GM18517 (cell line): Measurements from ENCODE around the gene MYBPC3.

ENCODE experiments used
- ATAC-seq: cut with Tn5 transposase; IDR thresholded peaks from one replicate; pipeline ENCODE4 v1.9.1; 2021; ENCODE audit warnings: mild to moderate bottlenecking, moderate library complexity; ENCODE audit not compliant: unreplicated experiment

Gene MYBPC3

GRCh38 chr11:47359162-47359561 is 6.7 kb upstream of the MYBPC3 start:
- no peak for ATAC-seq

DNA sequence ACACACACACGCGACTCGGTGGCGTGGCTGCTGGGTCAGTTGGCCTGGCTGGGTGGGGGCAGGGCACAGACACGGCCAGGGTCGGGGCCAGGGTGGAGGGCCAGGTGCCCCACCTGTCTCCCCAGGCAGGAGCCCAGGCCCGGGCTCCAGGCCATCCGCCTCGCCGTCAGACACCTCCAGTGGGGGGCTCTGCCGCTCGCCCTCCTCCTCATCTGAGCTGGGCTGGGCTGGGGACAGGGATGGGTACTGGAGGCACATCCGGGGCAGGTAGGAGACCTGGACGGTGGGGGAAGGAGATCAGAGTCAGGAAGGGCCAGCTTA is 6.2 kb upstream of the MYBPC3 start:
- no peak for ATAC-seq

GRCh38 chr11:47357985-47358730 is 5.7 kb upstream of the MYBPC3 start:
- ATAC-seq = no peak

GRCh38 chr11:47356998-47357329 is 4.5 kb upstream of the MYBPC3 start:
- no peak for ATAC-seq

DNA sequence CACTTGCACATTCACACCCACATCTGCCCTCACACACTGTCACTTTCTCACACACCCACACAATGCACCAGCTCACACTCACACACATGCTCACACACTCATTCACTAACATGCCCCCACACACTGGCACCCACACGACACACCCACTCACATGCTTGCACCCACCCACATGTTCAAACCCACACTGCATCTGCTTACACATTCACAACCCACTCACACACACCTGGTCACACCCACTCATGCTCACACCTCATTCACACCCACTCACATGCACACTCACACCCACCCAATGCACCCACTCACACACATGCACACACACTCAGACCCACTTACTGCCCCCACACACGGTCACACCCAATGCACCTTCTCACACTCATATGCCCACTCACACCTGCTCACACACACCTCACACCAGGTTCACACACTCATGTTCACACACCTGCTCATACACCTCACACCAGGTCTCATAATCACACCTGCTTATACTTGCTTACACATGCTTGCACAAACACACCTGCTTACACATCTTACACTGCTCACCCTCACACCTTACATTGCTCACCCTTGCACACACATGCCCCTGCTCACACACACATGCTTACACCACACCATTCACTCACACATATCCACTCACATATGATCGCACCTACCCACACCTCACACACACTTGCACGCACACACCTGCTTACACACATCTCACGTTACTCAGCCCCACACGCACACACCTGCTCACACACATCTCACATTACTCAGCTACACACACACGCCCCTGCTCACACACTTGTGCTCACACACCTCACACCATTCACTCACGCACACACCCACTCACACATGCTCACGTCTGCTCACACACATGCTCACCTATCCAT is 3.9 kb upstream of the MYBPC3 start:
- ATAC-seq = no peak

DNA sequence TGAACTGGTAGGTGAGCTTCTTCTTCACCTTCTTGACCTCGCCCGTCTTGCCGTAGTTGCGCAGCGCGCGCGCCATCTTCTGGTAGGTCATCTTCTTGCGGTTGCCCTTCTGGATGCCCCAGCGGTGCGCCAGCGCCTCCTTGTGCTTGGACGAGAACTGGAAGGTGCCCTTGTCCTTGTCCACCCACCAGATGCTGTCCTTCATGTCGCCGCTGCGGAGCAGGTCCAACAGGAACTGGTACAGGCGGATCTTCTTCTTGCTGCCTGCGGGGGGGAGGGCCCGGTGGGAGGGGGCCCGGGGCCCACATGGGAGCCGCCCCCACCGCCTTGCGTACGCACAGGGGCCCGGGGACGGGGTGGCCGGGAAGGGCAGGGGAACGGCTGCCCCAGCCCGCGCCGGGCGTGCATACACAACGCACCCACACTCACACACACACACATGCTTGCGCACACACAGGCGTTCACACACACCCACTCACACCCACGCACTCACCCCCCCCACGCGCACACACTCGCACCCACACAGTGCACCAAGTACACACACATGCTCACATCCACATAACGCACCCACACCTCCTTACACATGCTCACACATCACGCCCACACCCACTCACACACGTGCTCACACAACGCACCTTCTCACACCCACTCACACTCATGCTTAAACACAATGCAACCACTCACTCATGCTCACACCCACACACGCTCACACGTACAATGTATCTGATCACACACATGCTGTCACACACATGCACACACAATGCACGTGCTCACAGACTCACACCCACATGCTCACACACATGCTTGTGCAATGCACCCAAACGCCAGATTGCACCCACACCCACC is 3.0 kb upstream of the MYBPC3 start:
- no peak for ATAC-seq

GRCh38 chr11:47354913-47355282 is 2.4 kb upstream of the MYBPC3 start:
- no peak for ATAC-seq

DNA sequence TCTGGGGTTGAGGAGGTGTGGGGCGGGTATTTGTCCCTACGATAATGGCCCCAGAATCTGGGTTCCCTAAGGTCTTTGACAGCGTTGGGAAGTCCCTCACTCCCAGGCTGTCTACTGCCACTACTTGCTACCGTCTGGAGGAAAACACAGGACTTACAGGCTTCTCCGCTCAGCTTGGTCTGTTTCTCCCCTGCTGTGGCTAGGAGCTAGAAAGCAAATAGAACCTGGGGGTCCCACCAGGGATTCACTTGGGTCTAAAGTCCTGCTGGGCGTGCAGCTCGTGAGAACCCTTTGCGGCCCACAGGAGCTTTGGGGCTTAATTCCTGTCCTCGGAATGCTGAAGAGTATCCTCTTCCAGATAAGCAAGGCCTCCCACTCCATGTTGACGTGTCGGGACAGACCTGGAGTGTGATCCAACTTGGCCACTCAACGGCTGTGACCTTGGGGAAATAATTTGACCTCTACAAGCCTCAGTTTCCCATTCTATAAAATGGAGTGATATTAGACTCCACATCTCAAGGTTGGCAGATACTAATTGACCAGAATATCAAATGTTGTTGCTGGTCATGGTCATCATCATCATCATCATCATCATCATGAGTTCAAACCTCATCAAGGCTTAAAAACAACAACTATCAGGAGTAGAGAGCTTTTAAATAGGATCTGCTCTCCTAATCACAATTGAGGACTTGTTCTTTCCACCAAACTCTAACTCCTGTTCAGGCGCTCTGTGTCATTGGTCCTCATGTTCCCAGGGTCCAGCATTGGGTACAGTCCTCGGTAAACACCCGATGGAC is 1.7 kb upstream of the MYBPC3 start:
- no peak for ATAC-seq

DNA sequence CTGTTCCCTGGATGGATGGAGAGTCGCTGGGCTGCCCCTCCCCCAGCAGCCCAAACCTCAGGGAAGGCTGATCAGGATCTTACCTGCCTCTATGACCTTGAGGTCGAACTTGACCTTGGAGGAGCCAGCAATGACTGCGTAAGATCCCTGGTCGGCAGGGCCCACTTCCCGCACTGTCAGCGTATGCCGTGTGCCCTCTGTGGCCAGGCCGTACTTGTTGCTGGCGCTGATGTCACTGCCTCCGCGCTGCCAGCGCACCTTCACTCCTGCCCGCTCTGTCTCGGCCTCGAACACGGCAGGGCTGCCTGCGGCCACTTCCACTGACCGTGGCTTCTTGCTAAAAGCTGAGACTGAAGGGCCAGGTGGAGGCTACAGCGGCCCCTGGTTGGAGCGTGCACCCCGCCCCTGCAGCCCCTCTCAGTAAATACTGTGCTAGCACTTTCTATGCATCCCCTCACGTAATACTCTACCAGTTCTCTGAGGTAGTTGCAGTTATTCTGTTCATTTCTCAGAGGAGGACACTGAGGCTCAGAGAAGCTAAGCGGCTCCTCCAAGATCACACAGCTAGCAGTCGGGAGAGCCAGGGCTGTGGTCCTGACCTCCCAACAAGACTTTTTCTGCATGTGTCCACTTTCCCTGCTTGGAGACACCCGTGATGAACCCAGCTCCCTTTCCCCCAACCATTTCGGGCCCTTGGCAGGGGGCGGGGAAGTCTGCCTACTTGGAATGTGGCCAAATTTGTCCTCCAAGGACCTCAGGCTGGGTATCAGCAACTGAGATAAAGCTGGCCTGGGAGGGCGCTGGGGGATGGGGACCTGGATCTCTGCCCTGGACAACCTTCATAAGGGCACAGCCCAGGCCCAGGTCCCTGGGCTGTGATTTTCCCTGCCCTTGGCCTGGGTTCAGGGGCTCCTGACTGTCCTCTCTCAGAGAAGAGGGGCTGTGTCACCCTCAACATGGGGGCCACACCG is 1.1 kb downstream of the MYBPC3 start:
- ATAC-seq = no peak

- no peak for ATAC-seq
Measured at GRCh38 chr11:47350315-47350714, 2.2 kb downstream of the MYBPC3 start.

- ATAC-seq = no peak
Measured at GRCh38 chr11:47349521-47350095, 2.9 kb downstream of the MYBPC3 start.

DNA sequence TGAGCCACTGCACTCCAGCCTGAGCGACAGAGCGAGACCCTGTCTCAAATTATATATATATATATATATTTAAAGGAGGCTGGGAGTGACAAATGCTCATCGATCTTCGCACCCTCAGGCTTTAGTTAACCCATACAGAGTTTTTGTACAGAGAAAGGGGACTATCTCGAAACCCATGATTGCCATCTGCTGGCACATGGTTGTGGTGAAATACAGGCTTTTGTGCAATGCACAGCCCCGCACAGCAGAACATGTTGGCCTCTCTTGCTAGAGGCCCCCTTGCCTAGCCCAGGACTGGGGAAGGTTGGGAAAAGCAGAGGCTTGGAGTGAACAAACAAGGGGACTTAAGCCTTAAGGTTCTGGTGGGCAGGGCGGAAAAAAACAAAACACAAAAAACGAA is 3.6 kb downstream of the MYBPC3 start:
- ATAC-seq = no peak

DNA sequence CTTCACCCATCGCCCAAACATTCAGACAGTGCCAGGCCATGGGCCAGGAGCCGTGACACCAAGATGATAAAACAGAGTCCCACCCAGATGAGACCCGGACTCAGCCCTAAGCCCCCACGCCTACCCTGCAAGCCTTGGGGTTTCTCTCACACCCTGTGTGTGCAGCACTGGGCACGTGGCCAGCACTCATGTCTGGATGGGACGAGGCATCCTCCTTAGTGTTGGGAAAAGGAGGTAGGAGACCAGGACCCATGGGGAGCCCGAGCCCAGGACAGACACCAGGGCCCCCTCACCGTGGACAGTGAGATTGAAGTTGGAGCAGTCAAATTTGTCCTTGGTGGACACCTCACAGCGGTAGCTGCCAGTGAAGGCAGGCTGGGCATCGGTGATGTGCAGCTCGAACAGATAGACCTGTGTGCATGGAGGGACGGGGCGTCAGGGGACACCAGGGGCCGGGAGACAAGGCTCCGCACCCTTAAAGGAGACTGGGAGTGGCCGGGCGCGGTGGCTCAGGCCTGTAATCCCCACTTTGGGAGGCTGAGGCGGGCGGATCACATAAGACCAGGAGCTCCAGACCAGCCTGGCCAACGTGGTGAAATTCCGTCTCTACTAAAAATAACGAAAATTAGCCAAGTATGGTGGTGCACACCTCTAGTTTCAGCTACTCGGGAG is 4.2 kb downstream of the MYBPC3 start:
- no peak for ATAC-seq

DNA sequence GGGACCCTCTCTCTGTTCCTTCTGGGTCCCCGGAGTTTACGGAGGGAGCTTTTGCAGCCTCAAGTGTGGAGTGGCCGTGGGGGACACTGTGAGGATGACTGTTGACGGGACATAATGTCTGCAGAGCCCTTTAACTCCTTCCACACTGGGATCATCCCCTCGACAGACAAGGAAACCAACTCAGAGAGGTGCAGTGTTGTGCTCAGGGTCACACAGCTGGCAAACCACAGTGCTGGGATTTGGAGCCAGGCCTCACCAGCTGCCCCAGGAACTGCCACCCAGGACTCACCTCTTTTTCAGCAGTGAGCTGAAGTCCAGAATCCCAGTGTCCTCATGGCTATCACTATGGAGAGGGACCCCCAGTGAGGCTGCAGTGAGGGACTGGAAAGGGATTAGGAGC is 5.4 kb downstream of the MYBPC3 start:
- no peak for ATAC-seq

DNA sequence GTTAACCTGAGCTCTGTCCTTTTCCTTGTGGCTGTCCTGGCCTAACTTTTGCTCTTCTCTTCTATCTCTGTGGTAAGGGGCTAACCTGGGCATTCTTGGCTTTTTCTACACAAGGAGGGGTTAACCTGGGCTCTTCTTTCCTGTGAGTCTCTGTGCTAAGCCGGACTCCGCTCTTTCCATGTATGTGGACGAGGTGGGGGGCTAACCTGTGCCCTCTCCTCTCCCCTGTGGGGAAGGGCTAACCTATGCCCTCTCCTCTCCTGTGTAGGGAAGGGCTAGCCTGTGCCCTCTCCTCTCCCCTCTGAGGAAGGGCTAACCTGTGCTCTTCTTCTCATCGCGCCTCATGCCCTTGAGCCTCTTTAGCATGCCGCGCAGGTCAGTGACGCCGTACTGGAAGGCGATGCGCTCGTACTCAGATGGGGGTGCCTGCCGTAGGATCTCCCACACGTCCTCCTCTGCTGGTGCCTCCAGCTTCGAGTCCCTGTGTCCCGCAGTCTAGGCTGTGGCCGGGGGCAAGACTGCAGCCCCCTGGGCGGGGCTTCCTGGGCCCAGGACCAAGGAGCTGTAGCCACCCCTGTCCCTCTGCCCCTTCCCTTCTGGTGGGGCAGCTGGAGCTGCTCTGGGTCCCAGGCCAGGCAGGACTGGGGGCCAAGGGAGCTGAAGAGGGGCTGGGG is 6.5 kb downstream of the MYBPC3 start:
- ATAC-seq = no peak

- ATAC-seq = no peak
Measured at GRCh38 chr11:47342854-47343253, 9.6 kb downstream of the MYBPC3 start.

- no peak for ATAC-seq
Measured at GRCh38 chr11:47342036-47342803, 10.3 kb downstream of the MYBPC3 start.
